NCI-H187 treated with DMSO at 0.1 percent for 48 hours (cell line): ENCODE measurements around the gene APC2.

Experiments used
- DNase-seq: peaks from one replicate; lab custom pipeline; 2025; lab: John Stamatoyannopoulos, UW

APC2 gene

GRCh38 chr19:1478934-1479707 lies 29.2 kb downstream of the APC2 start, which contains the start of gene C19orf25:
Gene C19orf25, minus strand, starts transcription at chr19:1479215. Its CDS starts 312 bp downstream, at chr19:1478903.
- DNase-seq, result peak; percentile 61

- DNase-seq, result no peak
Measured at GRCh38 chr19:1481224-1481892, 31.4 kb downstream of the APC2 start.

- no peak for DNase-seq
Measured at GRCh38 chr19:1481893-1482360, 32.0 kb downstream of the APC2 start.

GRCh38 chr19:1482361-1483130 lies 32.6 kb downstream of the APC2 start:
- DNase-seq, result no peak

- no peak for DNase-seq
Measured at GRCh38 chr19:1483131-1483978, 33.4 kb downstream of the APC2 start.

- DNase-seq, result no peak
Measured at GRCh38 chr19:1483979-1484428, 34.1 kb downstream of the APC2 start.

- no peak for DNase-seq
Measured at GRCh38 chr19:1486720-1487575, 37.0 kb downstream of the APC2 start.

- no peak for DNase-seq
Measured at GRCh38 chr19:1487576-1488281, 37.8 kb downstream of the APC2 start.

GRCh38 chr19:1488282-1488601 lies 38.3 kb downstream of the APC2 start:
- DNase-seq, result no peak

GRCh38 chr19:1489463-1490310 lies 39.8 kb downstream of the APC2 start:
- DNase-seq, result no peak

- DNase-seq, result peak; percentile 99
Measured at GRCh38 chr19:1490311-1491113, 40.6 kb downstream of the APC2 start, which contains the start of gene PCSK4. Gene PCSK4, minus strand, starts transcription at chr19:1490350. Its CDS starts 4 bp downstream, at chr19:1490346.

- DNase-seq, result no peak
Measured at GRCh38 chr19:1491114-1491848, 41.4 kb downstream of the APC2 start, which contains the start of gene REEP6. Gene REEP6, plus strand, starts transcription at chr19:1491181. Its CDS starts 89 bp downstream, at chr19:1491270.

- DNase-seq, result no peak
Measured at GRCh38 chr19:1491849-1492170, 41.9 kb downstream of the APC2 start.

- DNase-seq, result no peak
Measured at GRCh38 chr19:1492474-1493006, 42.6 kb downstream of the APC2 start.

GRCh38 chr19:1494115-1494815 lies 44.3 kb downstream of the APC2 start:
- no peak for DNase-seq

GRCh38 chr19:1495051-1495798 lies 45.3 kb downstream of the APC2 start:
- no peak for DNase-seq
